ENCODE data around the gene STOML3.
A peak's percentile ranks its signal among the peaks of the same experiment; 100 is the strongest.
"Not testable (repeated sequence)": the region's sequence is repeated elsewhere in the genome, so short reads cannot be mapped to it uniquely, and the experiment has no call there.

The STOML3 gene

GRCh38 chr13:38990693-38991092 is at the start of gene STOML3:
Gene STOML3, minus strand, starts transcription at chr13:38990831. Its CDS starts 110 bp downstream, at chr13:38990721.
- no peak for DNase-seq (ENCODE audit: low read depth in 4 of 4, low spot score in 1 of 4)

- DNase-seq (ENCODE audit: low read depth in 4 of 4, low spot score in 1 of 4) = no peak
Observed at GRCh38 chr13:39040206-39040605, 49.6 kb upstream of the STOML3 start.

- DNase-seq (ENCODE audit: low read depth in 4 of 4, low spot score in 1 of 4) = no peak
Observed at GRCh38 chr13:39039041-39039440, 48.4 kb upstream of the STOML3 start.

- DNase-seq (ENCODE audit: low read depth in 4 of 4, low spot score in 1 of 4) = peak; percentile 10 to 41 (median 25)
Observed at GRCh38 chr13:39038569-39039030, 48.0 kb upstream of the STOML3 start.

GRCh38 chr13:39037880-39038568 is 47.4 kb upstream of the STOML3 start, which contains the start of the genes NHLRC3 and PROSER1:
Gene NHLRC3, plus strand, starts transcription at chr13:39038456. Its CDS starts 184 bp downstream, at chr13:39038640.
Gene PROSER1, minus strand, starts transcription at chr13:39038089. Its CDS starts 847 bp downstream, at chr13:39037242.
- peak; percentile 55 to 73 (median 63) for DNase-seq (ENCODE audit: low read depth in 4 of 4, low spot score in 1 of 4)

GRCh38 chr13:39037410-39037879 is 46.8 kb upstream of the STOML3 start:
- DNase-seq (ENCODE audit: low read depth in 4 of 4, low spot score in 1 of 4) = no peak

GRCh38 chr13:39036212-39036611 is 45.6 kb upstream of the STOML3 start:
- no peak for DNase-seq (ENCODE audit: low read depth in 4 of 4, low spot score in 1 of 4)

- no peak for DNase-seq (ENCODE audit: low read depth in 4 of 4, low spot score in 1 of 4)
Observed at GRCh38 chr13:39035799-39036198, 45.2 kb upstream of the STOML3 start.

GRCh38 chr13:39035204-39035603 is 44.6 kb upstream of the STOML3 start:
- no peak for DNase-seq (ENCODE audit: low read depth in 4 of 4, low spot score in 1 of 4)

GRCh38 chr13:39034085-39034484 is 43.5 kb upstream of the STOML3 start:
- no peak for DNase-seq (ENCODE audit: low read depth in 4 of 4, low spot score in 1 of 4)

- no peak for DNase-seq (ENCODE audit: low read depth in 4 of 4, low spot score in 1 of 4)
Observed at GRCh38 chr13:39032150-39032549, 41.5 kb upstream of the STOML3 start.

- DNase-seq (ENCODE audit: low read depth in 4 of 4, low spot score in 1 of 4) = no peak
Observed at GRCh38 chr13:39025433-39025839, 34.8 kb upstream of the STOML3 start.

GRCh38 chr13:39023761-39024160 is 33.1 kb upstream of the STOML3 start:
- DNase-seq (ENCODE audit: low read depth in 4 of 4, low spot score in 1 of 4) = no peak

GRCh38 chr13:39023316-39023715 is 32.7 kb upstream of the STOML3 start:
- no peak for DNase-seq (ENCODE audit: low read depth in 4 of 4, low spot score in 1 of 4)

GRCh38 chr13:39020853-39021462 is 30.3 kb upstream of the STOML3 start:
- no peak for DNase-seq (ENCODE audit: low read depth in 4 of 4, low spot score in 1 of 4)

- no peak for DNase-seq (ENCODE audit: low read depth in 4 of 4, low spot score in 1 of 4)
Observed at GRCh38 chr13:39016787-39017186, 26.2 kb upstream of the STOML3 start.

- no peak for DNase-seq (ENCODE audit: low read depth in 4 of 4, low spot score in 1 of 4)
Observed at GRCh38 chr13:39016087-39016486, 25.5 kb upstream of the STOML3 start.

- DNase-seq (ENCODE audit: low read depth in 4 of 4, low spot score in 1 of 4) = no peak
Observed at GRCh38 chr13:39013462-39013861, 22.8 kb upstream of the STOML3 start.

- no peak for DNase-seq (ENCODE audit: low read depth in 4 of 4, low spot score in 1 of 4)
Observed at GRCh38 chr13:39012608-39013007, 22.0 kb upstream of the STOML3 start.

- DNase-seq (ENCODE audit: low read depth in 4 of 4, low spot score in 1 of 4) = not testable (repeated sequence)
Observed at GRCh38 chr13:39006371-39007111, 15.9 kb upstream of the STOML3 start.

GRCh38 chr13:38998739-38999138 is 8.1 kb upstream of the STOML3 start:
- no peak for DNase-seq (ENCODE audit: low read depth in 4 of 4, low spot score in 1 of 4)

- DNase-seq (ENCODE audit: low read depth in 4 of 4, low spot score in 1 of 4) = no peak
Observed at GRCh38 chr13:38993381-38993780, 2.8 kb upstream of the STOML3 start.
